B cell (primary cell): ENCODE results near the gene LARP4. TPM values are rescaled to one million over a fixed set of nuclear protein-coding genes. Genes with fewer than 3 reads are reported as not detected.
"Not testable (repeated sequence)": the region's sequence is repeated elsewhere in the genome, so short reads cannot be mapped to it uniquely, and the experiment has no call there.

Experiments
- ATAC-seq: fragments of 200-7000 bp; cut with Tn5 transposase; one replicate; pipeline ENCODE4 v1.10.0; 2021; ENCODE audit warnings: low read depth, mild to moderate bottlenecking, moderate number of reproducible peaks, moderate library complexity
- CTCF ChIA-PET: fragments of 350-600 bp; sonication (Branson Sonifier 250); formaldehyde crosslinking; loops from one replicate; lab custom pipeline; 2021; ENCODE audit warnings: antibody characterized with exemption, inconsistent platforms; lab: Charles Lee
- POLR2A ChIA-PET: fragments of 350-600 bp; sonication (Branson Sonifier 250); formaldehyde crosslinking; loops from one replicate; lab custom pipeline; 2021; ENCODE audit warnings: antibody characterized with exemption; lab: Charles Lee
- DNase-seq: peaks from one replicate; pipeline ENCODE4 v3.0.0; 2013
- H2AFZ ChIP-seq: 2 replicates; pipeline ENCODE4 v1.6.1; 2012; ENCODE audit warnings: mild to moderate bottlenecking, low read depth, low read length; ENCODE audit not compliant: insufficient read depth, poor library complexity, severe bottlenecking
- H3K27ac ChIP-seq, 2 donors: 1 replicate in 1 of 2; 2 replicates in 1 of 2; pipeline ENCODE4 v1.5.1; 2012 to 2013; ENCODE audit warnings: low read length in 2 of 2, mild to moderate bottlenecking in 2 of 2, moderate library complexity in 1 of 2
- H3K27me3 ChIP-seq, 4 experiments: fragments of 200-600 bp in 1 of 4; sonication (generic) in 1 of 4; replicated peaks in 1 of 4; 1 replicate in 2 of 4; 2 replicates in 2 of 4; pipeline versions ENCODE4 v1.6.1 to v1.7.0; 2013 to 2016; ENCODE audit warnings: low read length in 3 of 4, mild to moderate bottlenecking in 2 of 4, mixed read lengths in 1 of 4, moderate library complexity in 1 of 4; ENCODE audit not compliant: insufficient read depth in 4 of 4, control insufficient read depth in 3 of 4; ENCODE audit errors: control extremely low read depth in 1 of 4
- H3K36me3 ChIP-seq, 2 experiments: replicated peaks in 1 of 2; 1 replicate in 1 of 2; 2 replicates in 1 of 2; pipeline versions ENCODE4 v1.6.1 to v1.7.1; 2013; ENCODE audit warnings: low read length in 1 of 2; ENCODE audit not compliant: insufficient read depth in 2 of 2, control insufficient read depth in 1 of 2; ENCODE audit errors: control extremely low read depth in 1 of 2, extremely low read depth in 1 of 2
- H3K4me1 ChIP-seq, 2 donors: fragments of 200-600 bp in 1 of 2; sonication (generic) in 1 of 2; 1 replicate in 1 of 2; 2 replicates in 1 of 2; pipeline versions ENCODE4 v1.5.1 to v1.6.1; 2013 to 2017; ENCODE audit warnings: low read length in 2 of 2; ENCODE audit not compliant: control insufficient read depth in 2 of 2, insufficient read depth in 2 of 2
- H3K4me2 ChIP-seq: replicated peaks from 2 replicates; pipeline ENCODE3; 2012; ENCODE audit warnings: mild to moderate bottlenecking, low read depth, low read length; ENCODE audit not compliant: poor library complexity, severe bottlenecking
- H3K4me3 ChIP-seq, 5 experiments: fragments of 200-600 bp in 1 of 5; sonication (generic) in 1 of 5; 1 replicate in 3 of 5; 2 replicates in 2 of 5; pipeline versions ENCODE4 v1.5.1 to v1.7.0; 2011 to 2016; ENCODE audit warnings: low read length in 4 of 5, mild to moderate bottlenecking in 4 of 5, low read depth in 2 of 5, control low read depth in 1 of 5, moderate library complexity in 1 of 5; ENCODE audit not compliant: insufficient read depth in 1 of 5; ENCODE audit errors: control extremely low read depth in 1 of 5, extremely low read depth in 1 of 5
- H3K79me2 ChIP-seq: fragments of 200-600 bp; sonication (generic); one replicate; pipeline ENCODE4 v1.6.0; 2016; ENCODE audit warnings: low read length; ENCODE audit not compliant: control insufficient read depth, insufficient read depth
- H3K9ac ChIP-seq: fragments of 200-600 bp; sonication (generic); 2 replicates; pipeline ENCODE4 v1.6.1; 2017; ENCODE audit warnings: mild to moderate bottlenecking, low read length, moderate library complexity
- H3K9me3 ChIP-seq, 3 donors: one replicate each; pipeline versions ENCODE4 v1.6.1 to v1.7.1; 2013; ENCODE audit warnings: low read length in 2 of 3; ENCODE audit not compliant: control insufficient read depth in 2 of 3, insufficient read depth in 1 of 3; ENCODE audit errors: control extremely low read depth in 1 of 3
- H4K20me1 ChIP-seq: 2 replicates; pipeline ENCODE4 v1.6.0; 2012; ENCODE audit warnings: mild to moderate bottlenecking, low read length; ENCODE audit not compliant: insufficient read depth, control insufficient read depth, poor library complexity, severe bottlenecking
- H3K27ac Mint-ChIP-seq: one replicate; pipeline ENCODE4 v1.8.0; 2021; ENCODE audit warnings: mixed read lengths
- H3K27me3 Mint-ChIP-seq: one replicate; pipeline ENCODE4 v1.8.0; 2021; ENCODE audit warnings: mixed read lengths
- H3K4me1 Mint-ChIP-seq: one replicate; pipeline ENCODE4 v1.8.0; 2021; ENCODE audit warnings: mixed read lengths
- H3K4me3 Mint-ChIP-seq: one replicate; pipeline ENCODE4 v1.8.0; 2021; ENCODE audit warnings: mixed read lengths
- H3K9me3 Mint-ChIP-seq: one replicate; pipeline ENCODE4 v1.8.0; 2022; ENCODE audit warnings: mixed read lengths; ENCODE audit not compliant: insufficient read depth
- CTCF ChIP-seq: fragments of 200-600 bp; IDR thresholded peaks from one replicate; pipeline ENCODE4 v1.8.0; 2022; ENCODE audit warnings: antibody characterized with exemption, mild to moderate bottlenecking
- EZH2 ChIP-seq: IDR thresholded peaks from 2 replicates; pipeline ENCODE4 v1.6.1; 2012; ENCODE audit warnings: borderline replicate concordance, low read depth, mild to moderate bottlenecking, moderate library complexity, low read length; ENCODE audit not compliant: insufficient read depth, poor library complexity, severe bottlenecking
- WGBS: methylation state at CpG from one replicate; pipeline ENCODE4 v1.1.5; 2013; ENCODE audit warnings: missing lambda C conversion rate; ENCODE audit not compliant: insufficient coverage; 5-methylcytosine and 5-hydroxymethylcytosine counted together
- intact Hi-C: fragments of 100-400 bp; cut with micrococcal nuclease; formaldehyde crosslinking; loops from one replicate; pipeline ENCODE4 v1.10.0; 2022
- polyA plus RNA-seq: library from polyadenylated mRNA; depleted of rRNA; stranded (reverse); fragments of >200 nt; gene quantifications from 2 replicates; pipeline ENCODE4 v1.2.3, GENCODE V29; 2012
- total RNA-seq, 2 donors: library from RNA; stranded (reverse); fragments of 120-200 nt in 1 of 2; gene quantifications; 1 replicate in 1 of 2; 2 replicates in 1 of 2; pipeline versions ENCODE4 v1.2.3 to v1.2.4, GENCODE V29; 2013 to 2022

LARP4 gene
- total and polyA plus RNA-seq, 2 donors (not counting 1 experiment from before 2014, with no cell fraction given): 5.5 to 48.4 TPM

DNA sequence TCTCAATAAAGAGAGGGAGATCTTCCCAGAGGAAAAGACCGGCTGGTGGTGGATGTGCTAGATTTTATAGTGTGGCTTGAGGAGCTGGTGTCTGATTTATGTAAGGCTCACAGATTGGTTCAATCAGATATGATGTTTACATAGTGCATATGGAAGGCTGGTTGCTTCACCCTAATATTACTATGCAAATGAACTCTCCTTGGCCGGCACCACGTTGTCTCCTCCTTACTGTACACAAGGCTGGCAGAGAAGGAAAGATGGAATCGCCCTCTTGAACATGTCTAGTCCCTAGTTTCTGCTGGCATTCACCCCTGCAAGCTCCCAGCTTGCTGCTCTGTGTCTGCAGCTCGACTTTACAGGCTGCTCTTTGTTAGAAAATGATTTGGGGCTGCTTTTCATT lies 13.2 kb upstream of the LARP4 start:
- intact Hi-C loops: no loop called here
- Histone ChIP-seq H3K9me3 (no peaks in the 10 kb centered on the region), H3K4me1 (peaks cover 0 to 6% of the 10 kb centered on the region in 2 donors), H3K36me3 (no peaks in the 10 kb centered on the region), H3K27me3 (no peaks in the 10 kb centered on the region), H3K9ac (no peak overlapping the region), H4K20me1 (no peaks in the 10 kb centered on the region), H3K27ac (no peak overlapping the region), H2AFZ (no peak overlapping the region), H3K4me3 (no peak overlapping the region), H3K4me2 (no peak overlapping the region), H3K79me2 (no peaks in the 10 kb centered on the region)
- no peaks in the 10 kb centered on the region for H3K27me3 Mint-ChIP-seq
- ChIA-PET CTCF (no interaction called here), POLR2A (no interaction called here)
- ATAC-seq (no peak), DNase-seq (no peak)
- H3K4me3 Mint-ChIP-seq: no peak overlapping the region
- H3K27ac Mint-ChIP-seq: no peak overlapping the region
- WGBS: 71% methylated on average over 3 of the region's 5 CpGs
- TF ChIP-seq EZH2 (no peak), CTCF (no peak)
- peaks cover 8% of the 10 kb centered on the region for H3K4me1 Mint-ChIP-seq
- H3K9me3 Mint-ChIP-seq: no peaks in the 10 kb centered on the region

- no peaks in the 10 kb centered on the region for H3K27me3 ChIP-seq
- intact Hi-C loops: no loop called here
- Mint-ChIP-seq H3K27ac (no peak overlapping the region), H3K9me3 (no peaks in the 10 kb centered on the region), H3K4me1 (peaks cover 8% of the 10 kb centered on the region), H3K4me3 (no peak overlapping the region), H3K27me3 (no peaks in the 10 kb centered on the region)
- no peak overlapping the region for H3K4me3 ChIP-seq
- H3K79me2 ChIP-seq: no peaks in the 10 kb centered on the region
- ATAC-seq (no peak), DNase-seq (no peak)
- H3K9ac ChIP-seq: no peak overlapping the region
- H3K4me1 ChIP-seq: peaks cover 0 to 6% of the 10 kb centered on the region in 2 donors
- TF ChIP-seq EZH2 (no peak), CTCF (no peak)
- ChIA-PET CTCF (no interaction called here), POLR2A (no interaction called here)
- H4K20me1 ChIP-seq: no peaks in the 10 kb centered on the region
- no peak overlapping the region for H3K27ac ChIP-seq
- 77% methylated on average over 5 of the region's 7 CpGs for WGBS
- no peaks in the 10 kb centered on the region for H3K36me3 ChIP-seq
- no peaks in the 10 kb centered on the region for H3K9me3 ChIP-seq
- no peak overlapping the region for H3K4me2 ChIP-seq
- no peak overlapping the region for H2AFZ ChIP-seq
Measured at GRCh38 chr12:50387972-50388478, 12.7 kb upstream of the LARP4 start.

- intact Hi-C loops, H3K4me1 ChIP-seq, H3K4me2 ChIP-seq, H3K27me3 Mint-ChIP-seq, H3K4me1 Mint-ChIP-seq, H3K4me3 Mint-ChIP-seq, H3K27me3 ChIP-seq, H3K27ac ChIP-seq, H3K9ac ChIP-seq, H2AFZ ChIP-seq, CTCF ChIA-PET, ATAC-seq, H3K9me3 Mint-ChIP-seq, DNase-seq, H3K4me3 ChIP-seq, H3K36me3 ChIP-seq, H3K79me2 ChIP-seq, POLR2A ChIA-PET, H4K20me1 ChIP-seq, H3K27ac Mint-ChIP-seq, H3K9me3 ChIP-seq: not testable (repeated sequence)
- WGBS: 96% methylated on average over 4 of the region's 10 CpGs
Measured at GRCh38 chr12:50388793-50389192, 11.9 kb upstream of the LARP4 start.
